Measurements from ENCODE around the gene ZNF41. TPM values are rescaled to one million over a fixed set of nuclear protein-coding genes. Genes with fewer than 3 reads are reported as not detected.

ZNF41 gene
- total RNA-seq, 4 donors from 2014 or later, result 4.9 to 14.7 (median 11.5) TPM

DNA sequence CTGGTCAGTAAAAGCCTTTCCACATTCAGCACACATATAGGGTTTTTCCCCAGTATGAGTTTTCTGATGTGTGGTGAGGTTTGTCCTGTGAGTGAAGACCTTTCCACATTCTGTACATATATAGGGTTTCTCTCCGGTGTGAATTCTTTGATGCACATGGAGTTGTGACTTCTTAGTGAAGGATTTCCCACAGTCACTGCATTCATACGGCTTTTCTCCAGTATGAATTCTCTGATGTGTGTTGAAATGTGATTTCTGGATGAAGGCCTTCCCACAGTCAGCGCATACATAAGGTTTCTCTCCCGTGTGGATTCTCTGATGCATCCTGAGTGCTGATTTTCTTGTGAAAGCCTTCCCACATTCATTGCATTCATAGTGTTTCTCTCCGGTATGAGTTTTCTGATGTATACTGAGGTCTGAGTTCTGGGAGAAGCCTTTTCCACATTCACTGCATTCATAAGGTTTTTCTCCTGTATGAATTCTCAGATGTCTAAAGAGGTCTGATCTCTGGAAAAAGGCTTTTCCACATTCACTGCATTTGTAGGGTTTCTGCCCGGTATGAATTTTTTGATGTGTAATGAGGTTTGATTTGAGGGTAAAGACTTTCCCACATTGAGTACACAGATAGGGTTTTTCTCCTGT is 34.7 kb downstream of the ZNF41 start:
- Histone ChIP-seq H3K4me3 (no peak overlapping the region), H3K27me3 (no peaks in the 10 kb centered on the region), H3K9me3 (peaks cover 0 to 10% of the 10 kb centered on the region in 2 donors), H3K4me1 (no peaks in the 10 kb centered on the region), H3K27ac (no peak overlapping the region), H3K36me3 (no peaks in the 10 kb centered on the region)
- DNase-seq, result no peak
- intact Hi-C loops (cut with DNase I; ENCODE audit: low total_unique reads), result no loop called here
- TF ChIP-seq, protein P1, sequence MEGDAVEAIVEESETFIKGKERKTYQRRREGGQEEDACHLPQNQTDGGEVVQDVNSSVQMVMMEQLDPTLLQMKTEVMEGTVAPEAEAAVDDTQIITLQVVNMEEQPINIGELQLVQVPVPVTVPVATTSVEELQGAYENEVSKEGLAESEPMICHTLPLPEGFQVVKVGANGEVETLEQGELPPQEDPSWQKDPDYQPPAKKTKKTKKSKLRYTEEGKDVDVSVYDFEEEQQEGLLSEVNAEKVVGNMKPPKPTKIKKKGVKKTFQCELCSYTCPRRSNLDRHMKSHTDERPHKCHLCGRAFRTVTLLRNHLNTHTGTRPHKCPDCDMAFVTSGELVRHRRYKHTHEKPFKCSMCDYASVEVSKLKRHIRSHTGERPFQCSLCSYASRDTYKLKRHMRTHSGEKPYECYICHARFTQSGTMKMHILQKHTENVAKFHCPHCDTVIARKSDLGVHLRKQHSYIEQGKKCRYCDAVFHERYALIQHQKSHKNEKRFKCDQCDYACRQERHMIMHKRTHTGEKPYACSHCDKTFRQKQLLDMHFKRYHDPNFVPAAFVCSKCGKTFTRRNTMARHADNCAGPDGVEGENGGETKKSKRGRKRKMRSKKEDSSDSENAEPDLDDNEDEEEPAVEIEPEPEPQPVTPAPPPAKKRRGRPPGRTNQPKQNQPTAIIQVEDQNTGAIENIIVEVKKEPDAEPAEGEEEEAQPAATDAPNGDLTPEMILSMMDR (IDR thresholded peaks at IDR 0.05), result no peak
- no peak for TF ChIP-seq POLR2A (IDR thresholded peaks at IDR 0.05)

DNA sequence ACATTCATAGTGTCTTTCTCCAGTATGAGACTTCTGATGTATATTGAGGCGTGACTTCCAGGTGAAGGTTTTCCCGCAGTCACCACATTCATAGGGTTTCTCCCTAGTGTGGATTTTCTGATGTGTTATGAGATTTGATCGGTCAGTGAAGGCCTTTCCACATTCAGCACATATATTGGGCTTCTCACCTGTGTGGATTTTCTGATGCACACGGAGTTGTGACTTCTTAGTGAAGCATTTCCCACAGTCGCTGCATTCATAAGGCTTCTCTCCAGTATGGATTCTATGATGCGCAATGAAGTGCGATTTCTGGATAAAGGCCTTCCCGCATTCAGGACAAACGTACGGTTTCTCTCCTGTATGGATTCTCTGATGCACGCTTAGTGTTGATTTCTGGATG is 35.4 kb downstream of the ZNF41 start:
- no peaks in the 10 kb centered on the region for H3K4me1 ChIP-seq
- peaks cover 0 to 10% of the 10 kb centered on the region in 2 donors for H3K9me3 ChIP-seq
- no peak overlapping the region for H3K4me3 ChIP-seq
- no peak for DNase-seq
- H3K27ac ChIP-seq, result no peak overlapping the region
- TF ChIP-seq, protein P1 (IDR thresholded peaks at IDR 0.05), result no peak
- intact Hi-C loops (cut with DNase I; ENCODE audit: low total_unique reads), result no loop called here
- H3K27me3 ChIP-seq, result no peaks in the 10 kb centered on the region
- no peaks in the 10 kb centered on the region for H3K36me3 ChIP-seq

DNA sequence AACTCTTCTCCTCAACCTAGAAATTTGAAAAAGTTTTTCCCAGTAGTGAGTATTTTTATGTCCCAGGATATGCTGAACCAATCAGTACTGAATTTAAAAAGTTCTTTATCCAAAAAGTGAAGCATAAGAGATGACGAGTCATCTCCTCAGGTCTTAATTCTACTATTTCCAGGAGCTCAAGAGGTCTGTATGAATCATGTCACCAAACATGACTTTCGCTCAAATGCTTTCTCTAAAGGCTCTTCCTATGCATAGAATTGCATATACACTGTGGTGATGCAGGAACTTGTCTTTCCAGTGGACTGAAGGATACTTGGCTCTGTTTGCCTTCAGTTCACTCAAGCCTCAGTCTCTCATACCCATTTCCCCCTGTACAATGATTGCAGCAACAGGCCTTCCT is 36.1 kb downstream of the ZNF41 start:
- DNase-seq, result no peak
- TF ChIP-seq, protein P1 (IDR thresholded peaks at IDR 0.05), result no peak
- no peak for TF ChIP-seq POLR2A (IDR thresholded peaks at IDR 0.05)
- Histone ChIP-seq H3K4me3 (no peak overlapping the region), H3K4me1 (no peaks in the 10 kb centered on the region), H3K36me3 (no peaks in the 10 kb centered on the region), H3K27me3 (no peaks in the 10 kb centered on the region), H3K9me3 (peaks cover 0 to 10% of the 10 kb centered on the region in 2 donors), H3K27ac (no peak overlapping the region)
- intact Hi-C loops (cut with DNase I; ENCODE audit: low total_unique reads), result no loop called here

DNA sequence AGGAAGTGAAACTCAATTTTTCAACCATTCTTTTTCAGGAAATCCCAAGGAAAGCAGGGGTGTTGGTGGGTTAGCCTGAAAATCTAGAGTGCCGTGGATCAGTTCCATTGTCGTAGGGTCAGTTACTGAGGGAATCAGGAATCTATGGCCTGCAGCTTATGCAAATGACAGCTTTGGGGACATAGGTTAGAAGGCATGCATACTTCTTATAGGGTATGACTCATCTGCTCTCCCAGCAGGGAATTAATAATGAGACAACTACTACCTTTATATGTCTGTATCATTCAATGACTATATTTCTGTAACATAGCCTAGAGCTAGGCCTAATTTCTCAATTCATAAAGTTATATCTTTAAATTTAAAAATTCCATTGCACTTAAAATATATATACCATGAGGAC is 36.6 kb downstream of the ZNF41 start:
- no peak for TF ChIP-seq POLR2A (IDR thresholded peaks at IDR 0.05)
- TF ChIP-seq, protein P1 (IDR thresholded peaks at IDR 0.05), result no peak
- Histone ChIP-seq H3K4me3 (no peak overlapping the region), H3K4me1 (no peaks in the 10 kb centered on the region), H3K27ac (no peak overlapping the region), H3K27me3 (no peaks in the 10 kb centered on the region), H3K36me3 (no peaks in the 10 kb centered on the region), H3K9me3 (peaks cover 0 to 10% of the 10 kb centered on the region in 2 donors)
- intact Hi-C loops (cut with DNase I; ENCODE audit: low total_unique reads), result no loop called here
- no peak for DNase-seq

DNA sequence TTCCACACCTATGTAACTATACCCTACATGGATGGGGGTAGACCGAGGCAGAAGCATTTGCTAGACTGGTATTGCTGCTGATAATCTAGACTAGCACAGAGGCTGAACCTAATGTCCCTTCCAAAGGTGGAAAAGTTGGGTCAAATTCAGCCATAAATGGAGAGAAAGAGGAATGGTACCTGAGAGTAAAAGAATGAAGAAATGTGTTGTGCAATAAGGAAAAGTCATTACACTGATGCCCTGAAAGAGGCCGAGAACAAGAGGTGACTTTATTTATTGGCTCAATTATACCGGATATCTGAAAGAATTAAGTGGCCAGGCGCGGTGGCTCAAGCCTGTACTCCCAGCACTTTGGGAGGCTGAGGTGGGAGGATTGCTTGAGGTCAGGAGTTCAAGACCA is 52.1 kb downstream of the ZNF41 start:
- Histone ChIP-seq H3K9me3 (no peaks in the 10 kb centered on the region), H3K4me3 (no peak overlapping the region), H3K4me1 (no peaks in the 10 kb centered on the region), H3K27ac (no peak overlapping the region), H3K27me3 (peaks cover 0 to 3% of the 10 kb centered on the region in 2 donors), H3K36me3 (no peaks in the 10 kb centered on the region)
- DNase-seq, result no peak
- intact Hi-C loops (cut with DNase I; ENCODE audit: low total_unique reads), result no loop called here
- no peak for TF ChIP-seq POLR2A (IDR thresholded peaks at IDR 0.05)

DNA sequence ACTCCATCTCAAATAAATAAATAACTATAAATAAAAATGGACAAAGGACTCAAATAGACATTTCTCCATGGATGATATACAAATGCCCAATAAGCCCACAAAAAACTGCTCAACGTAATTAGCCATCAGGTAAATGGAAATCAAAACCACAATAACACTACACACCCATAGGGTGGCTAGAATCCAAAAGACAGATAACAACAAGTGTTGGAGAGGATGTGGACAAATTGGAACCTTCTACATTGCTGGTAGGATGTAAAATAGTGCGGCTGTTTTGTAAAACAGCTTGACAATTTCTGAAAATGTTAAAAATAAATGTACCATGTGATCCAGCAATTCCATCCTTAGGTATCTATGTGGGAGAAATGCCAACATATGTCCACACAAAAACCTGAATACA is 60.6 kb downstream of the ZNF41 start:
- Histone ChIP-seq H3K27me3 (peaks cover 0 to 3% of the 10 kb centered on the region in 2 donors), H3K9me3 (no peaks in the 10 kb centered on the region), H3K27ac (no peak overlapping the region), H3K36me3 (no peaks in the 10 kb centered on the region), H3K4me3 (no peak overlapping the region), H3K4me1 (no peaks in the 10 kb centered on the region)
- no peak for DNase-seq
- TF ChIP-seq, protein P1 (IDR thresholded peaks at IDR 0.05), result no peak
- TF ChIP-seq POLR2A (IDR thresholded peaks at IDR 0.05), result no peak
- intact Hi-C loops (cut with DNase I; ENCODE audit: low total_unique reads), result no loop called here
